GM23338 (cell line): ENCODE measurements around the gene SLC25A34. TPM values are rescaled to one million over a fixed set of nuclear protein-coding genes. Genes with fewer than 3 reads are reported as not detected.

Source experiments
- ATAC-seq: fragments of 200-7000 bp; cut with Tn5 transposase; 3 replicates; pipeline ENCODE4 v1.9.1; 2020
- DNase-seq: peaks from one replicate; pipeline ENCODE4 v3.0.0-alpha.2; 2015; ENCODE audit warnings: low spot score
- H2AFZ ChIP-seq: fragments of 200-600 bp; sonication (generic); 2 replicates; pipeline ENCODE4 v1.8.0; 2016; ENCODE audit warnings: antibody characterized with exemption, mild to moderate bottlenecking, moderate library complexity
- H3F3A ChIP-seq: fragments of 200-600 bp; sonication (generic); replicated peaks from 2 replicates; pipeline ENCODE4 v1.8.0; 2017; ENCODE audit warnings: antibody characterized with exemption, mixed run types, low read depth
- H3K27ac ChIP-seq: fragments of 200-600 bp; sonication (generic); 2 replicates; pipeline ENCODE4 v1.6.1; 2016; ENCODE audit warnings: low read depth
- H3K27me3 ChIP-seq: fragments of 200-600 bp; sonication (generic); 2 replicates; pipeline ENCODE4 v1.8.0; 2016; ENCODE audit warnings: mild to moderate bottlenecking, mixed run types, moderate library complexity; ENCODE audit not compliant: insufficient read depth
- H3K36me3 ChIP-seq: fragments of 200-600 bp; sonication (generic); 2 replicates; pipeline ENCODE4 v1.8.0; 2016; ENCODE audit warnings: mild to moderate bottlenecking; ENCODE audit not compliant: insufficient read depth
- H3K4me1 ChIP-seq: fragments of 200-600 bp; sonication (generic); 2 replicates; pipeline ENCODE4 v1.8.0; 2016; ENCODE audit warnings: mild to moderate bottlenecking, moderate library complexity; ENCODE audit not compliant: insufficient read depth
- H3K4me2 ChIP-seq: fragments of 200-600 bp; sonication (generic); 2 replicates; pipeline ENCODE4 v1.7.1; 2017; ENCODE audit warnings: mixed run types
- H3K4me3 ChIP-seq: fragments of 200-600 bp; sonication (generic); 2 replicates; pipeline ENCODE4 v1.6.1; 2016; ENCODE audit warnings: mixed run types
- H3K79me2 ChIP-seq: fragments of 200-600 bp; sonication (generic); replicated peaks from 2 replicates; pipeline ENCODE4 v1.8.0; 2017; ENCODE audit warnings: mild to moderate bottlenecking; ENCODE audit not compliant: insufficient read depth
- H3K9me2 ChIP-seq: fragments of 200-600 bp; sonication (generic); 2 replicates; pipeline ENCODE4 v1.8.0; 2017; ENCODE audit not compliant: insufficient read depth
- H4K20me1 ChIP-seq: fragments of 200-600 bp; sonication (generic); replicated peaks from 2 replicates; pipeline ENCODE4 v1.8.0; 2017; ENCODE audit warnings: mild to moderate bottlenecking; ENCODE audit not compliant: insufficient read depth
- H3K27ac Mint-ChIP-seq: 2 replicates; pipeline ENCODE4 v1.8.0; 2020; ENCODE audit warnings: inconsistent platforms, mild to moderate bottlenecking, moderate library complexity, mixed read lengths
- H3K27me3 Mint-ChIP-seq: 3 replicates; pipeline ENCODE4 v1.8.0; 2022; ENCODE audit warnings: low read depth, mild to moderate bottlenecking, moderate library complexity, mixed read lengths, inconsistent platforms; ENCODE audit not compliant: insufficient read depth, poor library complexity
- H3K36me3 Mint-ChIP-seq: 3 replicates; pipeline ENCODE4 v1.8.0; 2021; ENCODE audit warnings: low read depth, mild to moderate bottlenecking, inconsistent platforms, moderate library complexity, mixed read lengths
- H3K4me1 Mint-ChIP-seq: 3 replicates; pipeline ENCODE4 v1.8.0; 2020; ENCODE audit warnings: mild to moderate bottlenecking, inconsistent platforms, mixed read lengths
- H3K4me3 Mint-ChIP-seq: 3 replicates; pipeline ENCODE4 v1.8.0; 2021; ENCODE audit warnings: moderate library complexity, mild to moderate bottlenecking, inconsistent platforms, mixed read lengths
- H3K9me3 Mint-ChIP-seq: 3 replicates; pipeline ENCODE4 v1.8.0; 2020; ENCODE audit warnings: moderate library complexity, mild to moderate bottlenecking, inconsistent platforms, mixed read lengths
- CREB1 ChIP-seq: fragments of 250-450 bp; sonication (Bioruptor Pico); IDR thresholded peaks from 2 replicates; pipeline ENCODE4 v1.5.0; 2020; ENCODE audit warnings: low read depth, mild to moderate bottlenecking, moderate library complexity
- ETS1 ChIP-seq: IDR thresholded peaks from 2 replicates; pipeline ENCODE4 v1.6.1; 2016; ENCODE audit warnings: antibody characterized with exemption
- EZH2phosphoT487 ChIP-seq: fragments of 200-600 bp; sonication (generic); IDR thresholded peaks from one replicate; pipeline ENCODE4 v1.8.1; 2018; ENCODE audit warnings: antibody characterized with exemption; ENCODE audit not compliant: unreplicated experiment
- JUNB ChIP-seq: IDR thresholded peaks from one replicate; pipeline ENCODE4 v1.6.1; 2016; ENCODE audit warnings: antibody characterized with exemption; ENCODE audit not compliant: unreplicated experiment
- STAT1 ChIP-seq: IDR thresholded peaks from one replicate; pipeline ENCODE4 v1.6.1; 2016; ENCODE audit warnings: antibody characterized with exemption; ENCODE audit not compliant: unreplicated experiment
- polyA plus RNA-seq: library from polyadenylated mRNA; unstranded; fragments of >200 nt; fragmentation: Nextera tagmentation; extraction: Ambion mirVana; gene quantifications from 2 replicates; pipeline ENCODE4 v1.2.1, GENCODE V29; 2016
- total RNA-seq: library from RNA; depleted of rRNA; stranded (reverse); fragments of >200 nt; shearing (Covaris generic); gene quantifications from 2 replicates; pipeline ENCODE4 v1.2.3, GENCODE V29; 2014
- TF ChIP-seq, protein P1 (sequence below): IDR thresholded peaks from one replicate; pipeline ENCODE4 v1.6.1; 2018; ENCODE audit warnings: antibody characterized with exemption; ENCODE audit not compliant: unreplicated experiment
- TF ChIP-seq, protein P2 (sequence below): fragments of 250-450 bp; sonication (Bioruptor Pico); IDR thresholded peaks from 2 replicates; pipeline ENCODE4 v1.5.0; 2020; ENCODE audit warnings: mild to moderate bottlenecking, moderate library complexity

SLC25A34 gene
- total and polyA plus RNA-seq, 2 experiments from 2014 or later: 0.11 to 3.5 TPM

DNA sequence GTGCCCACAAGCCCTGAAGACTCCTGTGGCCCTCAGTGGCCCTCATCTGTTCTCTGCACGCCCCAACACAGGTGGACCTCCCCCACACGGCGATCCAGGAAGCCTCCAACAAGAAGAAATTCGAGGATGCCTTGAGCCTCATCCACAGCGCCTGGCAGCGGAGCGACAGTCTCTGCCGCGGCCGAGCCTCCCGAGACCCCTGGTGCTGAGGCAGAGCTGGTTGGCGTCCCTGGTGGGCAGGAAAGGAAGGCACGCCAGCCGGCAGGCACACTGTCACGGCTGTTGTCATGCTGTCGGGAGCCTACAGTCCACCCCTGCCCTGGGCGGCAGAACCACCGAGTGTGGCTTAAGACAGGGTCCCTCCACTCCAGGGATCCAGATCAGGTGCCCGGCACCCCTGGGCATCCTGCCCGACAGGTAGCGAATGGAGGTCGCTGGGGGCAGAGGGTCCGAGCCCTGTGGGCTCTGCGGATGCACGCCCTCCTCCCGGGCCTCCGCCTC, 2.3 kb upstream of the SLC25A34 start:
- no peaks in the 10 kb centered on the region for H3K27me3 ChIP-seq
- no peak overlapping the region for H3K27ac ChIP-seq
- no peaks in the 10 kb centered on the region for H3K36me3 ChIP-seq
- Mint-ChIP-seq H3K4me3 (no peak overlapping the region), H3K27ac (no peak overlapping the region), H3K27me3 (peaks cover 9% of the 10 kb centered on the region), H3K9me3 (no peaks in the 10 kb centered on the region), H3K36me3 (peaks cover 19% of the 10 kb centered on the region; the same call in 2 of the 3 replicates), H3K4me1 (0 out of 3 replicates have a peak, but pooled peaks cover 2% of the 10 kb centered on the region)
- H3F3A ChIP-seq: no peaks in the 10 kb centered on the region
- H3K4me2 ChIP-seq: no peak overlapping the region
- TF ChIP-seq, protein P1, sequence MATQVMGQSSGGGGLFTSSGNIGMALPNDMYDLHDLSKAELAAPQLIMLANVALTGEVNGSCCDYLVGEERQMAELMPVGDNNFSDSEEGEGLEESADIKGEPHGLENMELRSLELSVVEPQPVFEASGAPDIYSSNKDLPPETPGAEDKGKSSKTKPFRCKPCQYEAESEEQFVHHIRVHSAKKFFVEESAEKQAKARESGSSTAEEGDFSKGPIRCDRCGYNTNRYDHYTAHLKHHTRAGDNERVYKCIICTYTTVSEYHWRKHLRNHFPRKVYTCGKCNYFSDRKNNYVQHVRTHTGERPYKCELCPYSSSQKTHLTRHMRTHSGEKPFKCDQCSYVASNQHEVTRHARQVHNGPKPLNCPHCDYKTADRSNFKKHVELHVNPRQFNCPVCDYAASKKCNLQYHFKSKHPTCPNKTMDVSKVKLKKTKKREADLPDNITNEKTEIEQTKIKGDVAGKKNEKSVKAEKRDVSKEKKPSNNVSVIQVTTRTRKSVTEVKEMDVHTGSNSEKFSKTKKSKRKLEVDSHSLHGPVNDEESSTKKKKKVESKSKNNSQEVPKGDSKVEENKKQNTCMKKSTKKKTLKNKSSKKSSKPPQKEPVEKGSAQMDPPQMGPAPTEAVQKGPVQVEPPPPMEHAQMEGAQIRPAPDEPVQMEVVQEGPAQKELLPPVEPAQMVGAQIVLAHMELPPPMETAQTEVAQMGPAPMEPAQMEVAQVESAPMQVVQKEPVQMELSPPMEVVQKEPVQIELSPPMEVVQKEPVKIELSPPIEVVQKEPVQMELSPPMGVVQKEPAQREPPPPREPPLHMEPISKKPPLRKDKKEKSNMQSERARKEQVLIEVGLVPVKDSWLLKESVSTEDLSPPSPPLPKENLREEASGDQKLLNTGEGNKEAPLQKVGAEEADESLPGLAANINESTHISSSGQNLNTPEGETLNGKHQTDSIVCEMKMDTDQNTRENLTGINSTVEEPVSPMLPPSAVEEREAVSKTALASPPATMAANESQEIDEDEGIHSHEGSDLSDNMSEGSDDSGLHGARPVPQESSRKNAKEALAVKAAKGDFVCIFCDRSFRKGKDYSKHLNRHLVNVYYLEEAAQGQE: no peak
- no peak for TF ChIP-seq CREB1 (CRISPR knock-in tag)
- no peak for TF ChIP-seq STAT1
- no peak for TF ChIP-seq EZH2phosphoT487
- H3K4me3 ChIP-seq: no peak overlapping the region
- DNase-seq (no peak), ATAC-seq (no peak)
- H2AFZ ChIP-seq: no peak overlapping the region
- no peaks in the 10 kb centered on the region for H3K9me2 ChIP-seq
- no peaks in the 10 kb centered on the region for H4K20me1 ChIP-seq
- no peaks in the 10 kb centered on the region for H3K4me1 ChIP-seq
- H3K79me2 ChIP-seq: no peaks in the 10 kb centered on the region

- Histone ChIP-seq H3K27me3 (no peaks in the 10 kb centered on the region), H3K79me2 (no peaks in the 10 kb centered on the region), H3K27ac (no peak overlapping the region), H3K9me2 (no peaks in the 10 kb centered on the region), H3K36me3 (no peaks in the 10 kb centered on the region), H3K4me3 (no peak overlapping the region), H2AFZ (no peak overlapping the region), H3F3A (0 out of 2 replicates have a peak, but pooled peaks cover under 1% of the 10 kb centered on the region), H3K4me2 (no peak overlapping the region), H3K4me1 (no peaks in the 10 kb centered on the region), H4K20me1 (no peaks in the 10 kb centered on the region)
- H3K4me3 Mint-ChIP-seq: no peak overlapping the region
- TF ChIP-seq JUNB: no peak
- TF ChIP-seq ETS1: no peak
- TF ChIP-seq, protein P2, sequence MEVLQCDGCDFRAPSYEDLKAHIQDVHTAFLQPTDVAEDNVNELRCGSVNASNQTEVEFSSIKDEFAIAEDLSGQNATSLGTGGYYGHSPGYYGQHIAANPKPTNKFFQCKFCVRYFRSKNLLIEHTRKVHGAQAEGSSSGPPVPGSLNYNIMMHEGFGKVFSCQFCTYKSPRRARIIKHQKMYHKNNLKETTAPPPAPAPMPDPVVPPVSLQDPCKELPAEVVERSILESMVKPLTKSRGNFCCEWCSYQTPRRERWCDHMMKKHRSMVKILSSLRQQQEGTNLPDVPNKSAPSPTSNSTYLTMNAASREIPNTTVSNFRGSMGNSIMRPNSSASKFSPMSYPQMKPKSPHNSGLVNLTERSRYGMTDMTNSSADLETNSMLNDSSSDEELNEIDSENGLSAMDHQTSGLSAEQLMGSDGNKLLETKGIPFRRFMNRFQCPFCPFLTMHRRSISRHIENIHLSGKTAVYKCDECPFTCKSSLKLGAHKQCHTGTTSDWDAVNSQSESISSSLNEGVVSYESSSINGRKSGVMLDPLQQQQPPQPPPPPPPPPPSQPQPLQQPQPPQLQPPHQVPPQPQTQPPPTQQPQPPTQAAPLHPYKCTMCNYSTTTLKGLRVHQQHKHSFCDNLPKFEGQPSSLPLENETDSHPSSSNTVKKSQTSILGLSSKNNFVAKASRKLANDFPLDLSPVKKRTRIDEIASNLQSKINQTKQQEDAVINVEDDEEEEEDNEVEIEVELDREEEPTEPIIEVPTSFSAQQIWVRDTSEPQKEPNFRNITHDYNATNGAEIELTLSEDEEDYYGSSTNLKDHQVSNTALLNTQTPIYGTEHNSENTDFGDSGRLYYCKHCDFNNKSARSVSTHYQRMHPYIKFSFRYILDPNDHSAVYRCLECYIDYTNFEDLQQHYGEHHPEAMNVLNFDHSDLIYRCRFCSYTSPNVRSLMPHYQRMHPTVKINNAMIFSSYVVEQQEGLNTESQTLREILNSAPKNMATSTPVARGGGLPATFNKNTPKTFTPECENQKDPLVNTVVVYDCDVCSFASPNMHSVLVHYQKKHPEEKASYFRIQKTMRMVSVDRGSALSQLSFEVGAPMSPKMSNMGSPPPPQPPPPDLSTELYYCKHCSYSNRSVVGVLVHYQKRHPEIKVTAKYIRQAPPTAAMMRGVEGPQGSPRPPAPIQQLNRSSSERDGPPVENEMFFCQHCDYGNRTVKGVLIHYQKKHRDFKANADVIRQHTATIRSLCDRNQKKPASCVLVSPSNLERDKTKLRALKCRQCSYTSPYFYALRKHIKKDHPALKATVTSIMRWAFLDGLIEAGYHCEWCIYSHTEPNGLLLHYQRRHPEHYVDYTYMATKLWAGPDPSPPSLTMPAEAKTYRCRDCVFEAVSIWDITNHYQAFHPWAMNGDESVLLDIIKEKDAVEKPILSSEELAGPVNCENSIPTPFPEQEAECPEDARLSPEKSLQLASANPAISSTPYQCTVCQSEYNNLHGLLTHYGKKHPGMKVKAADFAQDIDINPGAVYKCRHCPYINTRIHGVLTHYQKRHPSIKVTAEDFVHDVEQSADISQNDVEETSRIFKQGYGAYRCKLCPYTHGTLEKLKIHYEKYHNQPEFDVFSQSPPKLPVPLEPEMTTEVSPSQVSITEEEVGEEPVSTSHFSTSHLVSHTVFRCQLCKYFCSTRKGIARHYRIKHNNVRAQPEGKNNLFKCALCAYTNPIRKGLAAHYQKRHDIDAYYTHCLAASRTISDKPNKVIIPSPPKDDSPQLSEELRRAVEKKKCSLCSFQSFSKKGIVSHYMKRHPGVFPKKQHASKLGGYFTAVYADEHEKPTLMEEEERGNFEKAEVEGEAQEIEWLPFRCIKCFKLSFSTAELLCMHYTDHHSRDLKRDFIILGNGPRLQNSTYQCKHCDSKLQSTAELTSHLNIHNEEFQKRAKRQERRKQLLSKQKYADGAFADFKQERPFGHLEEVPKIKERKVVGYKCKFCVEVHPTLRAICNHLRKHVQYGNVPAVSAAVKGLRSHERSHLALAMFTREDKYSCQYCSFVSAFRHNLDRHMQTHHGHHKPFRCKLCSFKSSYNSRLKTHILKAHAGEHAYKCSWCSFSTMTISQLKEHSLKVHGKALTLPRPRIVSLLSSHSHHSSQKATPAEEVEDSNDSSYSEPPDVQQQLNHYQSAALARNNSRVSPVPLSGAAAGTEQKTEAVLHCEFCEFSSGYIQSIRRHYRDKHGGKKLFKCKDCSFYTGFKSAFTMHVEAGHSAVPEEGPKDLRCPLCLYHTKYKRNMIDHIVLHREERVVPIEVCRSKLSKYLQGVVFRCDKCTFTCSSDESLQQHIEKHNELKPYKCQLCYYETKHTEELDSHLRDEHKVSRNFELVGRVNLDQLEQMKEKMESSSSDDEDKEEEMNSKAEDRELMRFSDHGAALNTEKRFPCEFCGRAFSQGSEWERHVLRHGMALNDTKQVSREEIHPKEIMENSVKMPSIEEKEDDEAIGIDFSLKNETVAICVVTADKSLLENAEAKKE: no peak
- TF ChIP-seq CREB1 (CRISPR knock-in tag): no peak
- no peak overlapping the region for H3K27ac Mint-ChIP-seq
- H3K9me3 Mint-ChIP-seq: no peaks in the 10 kb centered on the region
- peaks cover 14% of the 10 kb centered on the region; the same call in 1 of the 3 replicates for H3K36me3 Mint-ChIP-seq
- H3K4me1 Mint-ChIP-seq: 0 out of 3 replicates have a peak, but pooled peaks cover 2% of the 10 kb centered on the region
- peaks cover 8% of the 10 kb centered on the region for H3K27me3 Mint-ChIP-seq
- DNase-seq: no peak
- ATAC-seq: no peak
Observed at GRCh38 chr1:15734296-15734695, 1.8 kb upstream of the SLC25A34 start.
